K562 (cell line): ENCODE data around the gene NAA10. TPM values are rescaled to one million over a fixed set of nuclear protein-coding genes. Genes with fewer than 3 reads are reported as not detected.

Experiments used
- BMI1 ChIP-seq: fragments of 150-350 bp; IDR thresholded peaks from 2 replicates; pipeline ENCODE4 v1.6.1; 2014; ENCODE audit warnings: low read length
- CAMTA2 ChIP-seq: fragments of 250-450 bp; sonication (Bioruptor Pico); conservative IDR thresholded peaks from 2 replicates; pipeline ENCODE4 v1.5.1; 2022
- CBX1 ChIP-seq: sonication (generic); IDR thresholded peaks from 2 replicates; pipeline ENCODE4 v1.6.1; 2016; ENCODE audit warnings: antibody characterized with exemption, low read depth, mild to moderate bottlenecking
- CXXC5 ChIP-seq: fragments of 250-450 bp; sonication (Bioruptor Pico); IDR thresholded peaks from 2 replicates; pipeline ENCODE4 v1.8.0; 2022; ENCODE audit warnings: inconsistent platforms, mild to moderate bottlenecking, moderate library complexity
- EP300 ChIP-seq: IDR thresholded peaks from 2 replicates; pipeline ENCODE4 v1.6.1; 2012; ENCODE audit warnings: low read length, improper control_type of control experiment
- EP400 ChIP-seq: fragments of 450-650 bp; IDR thresholded peaks from 2 replicates; pipeline ENCODE4 v1.6.1; 2017; ENCODE audit warnings: antibody characterized with exemption, mild to moderate bottlenecking, moderate library complexity
- HEY1 ChIP-seq: fragments of 250-450 bp; sonication (Bioruptor Pico); IDR thresholded peaks from 2 replicates; pipeline ENCODE4 v1.5.0; 2020; ENCODE audit warnings: mild to moderate bottlenecking, moderate library complexity, borderline replicate concordance
- HIVEP1 ChIP-seq: fragments of 250-450 bp; sonication (Bioruptor Pico); IDR thresholded peaks from 2 replicates; pipeline ENCODE4 v1.4.0; 2020; ENCODE audit warnings: mild to moderate bottlenecking
- MLLT1 ChIP-seq, 2 experiments: fragments of 450-650 bp; IDR thresholded peaks; 2 replicates each; pipeline ENCODE4 v1.6.1; 2016
- RBM39 ChIP-seq: fragments of 200-400 bp; formaldehyde crosslinking; optimal IDR thresholded peaks from 2 replicates; pipeline ENCODE3; 2018; ENCODE audit warnings: low read depth, low read length
- RCOR1 ChIP-seq, 2 experiments: IDR thresholded peaks; 2 replicates each; pipeline ENCODE4 v1.6.1; 2012; ENCODE audit warnings: low read depth in 2 of 2, low read length in 2 of 2, borderline replicate concordance in 1 of 2, improper control_type of control experiment in 1 of 2
- SPI1 ChIP-seq: IDR thresholded peaks from 2 replicates; pipeline ENCODE4 v1.6.1; 2011; ENCODE audit warnings: low read depth, low read length, control low read depth, borderline replicate concordance
- ZEB2 ChIP-seq: fragments of 450-650 bp; IDR thresholded peaks from 2 replicates; pipeline ENCODE4 v1.6.1; 2016
- ZNF124 ChIP-seq: sonication (generic); formaldehyde crosslinking; IDR thresholded peaks from 2 replicates; pipeline ENCODE4 v1.8.1; 2022; ENCODE audit warnings: missing genetic modification reagents
- ZNF175 ChIP-seq: fragments of 200-800 bp; sonication (Bioruptor generic); IDR thresholded peaks from 2 replicates; pipeline ENCODE4 v1.6.1; 2016; ENCODE audit warnings: low read depth, mild to moderate bottlenecking, missing genetic modification characterization, missing compliant biosample characterization
- ZNF76 ChIP-seq: fragments of 250-450 bp; sonication (Bioruptor Pico); IDR thresholded peaks from 2 replicates; pipeline ENCODE4 v1.4.0; 2020; ENCODE audit warnings: mild to moderate bottlenecking, moderate library complexity, borderline replicate concordance
- polyA plus RNA-seq, 8 experiments: library from polyadenylated mRNA; depleted of rRNA in 4 of 8; stranded (reverse) in 5 of 8; unstranded in 3 of 8; fragments of >200 nt; fragmentation: Nextera tagmentation in 2 of 8; fragmentation: Illumina TruSeq in 1 of 8; extraction: Ambion mirVana in 2 of 8; extraction: Trizol in 1 of 8; gene quantifications; 2 replicates each; pipeline versions ENCODE4 v1.2.1 to v1.2.3, GENCODE V29; 2011 to 2014; ENCODE audit warnings: inconsistent platforms in 1 of 8, missing spikeins in 1 of 8
- total RNA-seq, 7 experiments: library from RNA; depleted of rRNA in 6 of 7; stranded (reverse); fragments of >200 nt in 6 of 7; fragmentation: Illumina TruSeq in 2 of 7; extraction: Trizol in 2 of 7; gene quantifications; 2 replicates each; pipeline versions ENCODE4 v1.2.1 to v1.2.3, GENCODE V29; 2011 to 2021; ENCODE audit warnings: low replicate concordance in 1 of 7
- TF ChIP-seq, protein P1 (sequence below): fragments of 450-650 bp; IDR thresholded peaks from 2 replicates; pipeline ENCODE4 v1.6.1; 2016; ENCODE audit warnings: borderline replicate concordance
- TF ChIP-seq, protein P2 (sequence below), 2 experiments: fragments of 450-650 bp; conservative IDR thresholded peaks; 2 replicates each; pipeline ENCODE4 v1.6.1; 2017; ENCODE audit warnings: mild to moderate bottlenecking in 2 of 2, moderate library complexity in 2 of 2

The NAA10 gene
- total and polyA plus RNA-seq, 9 of the 15 experiments (the other 6 are each of a cell fraction or from before 2014, with no cell fraction given): 11.1 to 250 (median 134) TPM

DNA sequence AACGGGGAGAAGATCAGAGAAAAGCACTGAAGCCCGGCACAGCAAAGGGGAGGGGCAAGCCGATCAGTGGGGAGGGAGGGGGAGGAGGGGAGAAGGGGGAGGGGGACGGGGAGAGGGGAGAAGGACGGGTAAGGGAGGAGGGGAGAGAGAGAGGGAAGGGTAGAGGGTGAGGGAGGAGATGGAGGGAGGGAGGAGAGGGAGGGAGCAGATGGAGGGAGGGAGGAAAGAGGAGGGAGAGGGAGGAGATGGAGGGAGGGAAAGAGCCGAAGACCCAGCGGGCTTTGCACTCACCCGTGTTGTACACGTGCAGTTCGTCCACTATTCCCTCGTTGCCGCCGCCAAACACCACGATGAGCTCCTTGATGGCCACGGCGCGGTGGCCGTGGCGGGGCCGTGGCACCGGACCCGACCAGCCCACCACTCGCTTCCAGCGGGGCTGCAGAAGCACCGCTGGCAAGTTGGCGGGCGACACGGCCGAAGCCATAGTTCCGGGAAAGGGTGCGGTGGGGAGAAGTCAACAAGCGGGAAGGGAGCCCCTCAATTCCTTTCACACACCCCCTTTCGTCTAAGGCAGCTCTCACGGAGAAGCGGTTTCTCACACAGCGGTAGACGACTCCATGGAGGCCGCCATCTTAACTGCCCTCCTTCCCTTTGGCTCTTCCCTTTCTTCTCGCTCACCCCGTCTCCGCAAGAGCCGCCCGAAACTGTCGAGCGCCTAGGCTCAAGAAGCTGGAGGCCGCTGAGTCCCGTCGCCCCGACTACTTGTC is 35.7 kb upstream of the NAA10 start (continued):
- TF ChIP-seq, protein P1, sequence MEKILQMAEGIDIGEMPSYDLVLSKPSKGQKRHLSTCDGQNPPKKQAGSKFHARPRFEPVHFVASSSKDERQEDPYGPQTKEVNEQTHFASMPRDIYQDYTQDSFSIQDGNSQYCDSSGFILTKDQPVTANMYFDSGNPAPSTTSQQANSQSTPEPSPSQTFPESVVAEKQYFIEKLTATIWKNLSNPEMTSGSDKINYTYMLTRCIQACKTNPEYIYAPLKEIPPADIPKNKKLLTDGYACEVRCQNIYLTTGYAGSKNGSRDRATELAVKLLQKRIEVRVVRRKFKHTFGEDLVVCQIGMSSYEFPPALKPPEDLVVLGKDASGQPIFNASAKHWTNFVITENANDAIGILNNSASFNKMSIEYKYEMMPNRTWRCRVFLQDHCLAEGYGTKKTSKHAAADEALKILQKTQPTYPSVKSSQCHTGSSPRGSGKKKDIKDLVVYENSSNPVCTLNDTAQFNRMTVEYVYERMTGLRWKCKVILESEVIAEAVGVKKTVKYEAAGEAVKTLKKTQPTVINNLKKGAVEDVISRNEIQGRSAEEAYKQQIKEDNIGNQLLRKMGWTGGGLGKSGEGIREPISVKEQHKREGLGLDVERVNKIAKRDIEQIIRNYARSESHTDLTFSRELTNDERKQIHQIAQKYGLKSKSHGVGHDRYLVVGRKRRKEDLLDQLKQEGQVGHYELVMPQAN: peak; percentile 64; the same call in 1 of the 2 replicates
- TF ChIP-seq SPI1 (no peak), ZNF76 (CRISPR knock-in tag) (no peak), BMI1 (no peak), CBX1 (no peak), HIVEP1 (CRISPR knock-in tag) (0 out of 2 replicates have a peak, but pooled peaks have one; percentile 60), CAMTA2 (no peak), RCOR1 (IDR thresholded peaks at IDR 0.05; ENCODE audit: borderline replicate concordance in 1 of 2, low read depth in 2 of 2, low read length in 2 of 2) (0 out of 4 replicates have a peak, but pooled peaks of 1 of the 2 experiments have one; percentile 23), ZNF175 (CRISPR knock-in tag) (no peak), EP300 (no peak), CXXC5 (CRISPR knock-in tag) (0 out of 2 replicates have a peak, but pooled peaks have one; percentile 32), HEY1 (CRISPR knock-in tag) (no peak), RBM39 (no peak), ZNF124 (CRISPR knock-in tag) (no peak), ZEB2 (no peak), MLLT1 (IDR thresholded peaks at IDR 0.05) (no peak), EP400 (peak; percentile 65; the same call in 1 of the 2 replicates)
- TF ChIP-seq, protein P2, sequence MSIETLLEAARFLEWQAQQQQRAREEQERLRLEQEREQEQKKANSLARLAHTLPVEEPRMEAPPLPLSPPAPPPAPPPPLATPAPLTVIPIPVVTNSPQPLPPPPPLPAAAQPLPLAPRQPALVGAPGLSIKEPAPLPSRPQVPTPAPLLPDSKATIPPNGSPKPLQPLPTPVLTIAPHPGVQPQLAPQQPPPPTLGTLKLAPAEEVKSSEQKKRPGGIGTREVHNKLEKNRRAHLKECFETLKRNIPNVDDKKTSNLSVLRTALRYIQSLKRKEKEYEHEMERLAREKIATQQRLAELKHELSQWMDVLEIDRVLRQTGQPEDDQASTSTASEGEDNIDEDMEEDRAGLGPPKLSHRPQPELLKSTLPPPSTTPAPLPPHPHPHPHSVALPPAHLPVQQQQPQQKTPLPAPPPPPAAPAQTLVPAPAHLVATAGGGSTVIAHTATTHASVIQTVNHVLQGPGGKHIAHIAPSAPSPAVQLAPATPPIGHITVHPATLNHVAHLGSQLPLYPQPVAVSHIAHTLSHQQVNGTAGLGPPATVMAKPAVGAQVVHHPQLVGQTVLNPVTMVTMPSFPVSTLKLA (conservative IDR thresholded peaks at IDR 0.05): peak; percentile 81 to 85
